ENCODE results near the gene S100A5.

- no peak for TF ChIP-seq CTCF (conservative IDR thresholded peaks at IDR 0.05; ENCODE audit: low read length)
- TF ChIP-seq EZH2phosphoT487 (IDR thresholded peaks at IDR 0.05; ENCODE audit: borderline replicate concordance, low read depth, low read length): no peak
Measured at GRCh38 chr1:153526132-153526543, 14.6 kb downstream of the S100A5 start.
